Ishikawa (cell line): ENCODE data around the gene DNAH8.

Experiments
- CEBPB ChIP-seq: IDR thresholded peaks from 2 replicates; pipeline ENCODE4 v1.6.1; 2012
- CREB1 ChIP-seq: IDR thresholded peaks from 2 replicates; pipeline ENCODE4 v1.6.1; 2012; ENCODE audit warnings: low read depth
- EGR1 ChIP-seq: IDR thresholded peaks from 2 replicates; pipeline ENCODE4 v1.6.1; 2012
- EP300 ChIP-seq: IDR thresholded peaks from 2 replicates; pipeline ENCODE4 v1.6.1; 2012; ENCODE audit warnings: borderline replicate concordance
- MAX ChIP-seq: IDR thresholded peaks from 2 replicates; pipeline ENCODE4 v1.6.1; 2012
- RAD21 ChIP-seq: IDR thresholded peaks from 2 replicates; pipeline ENCODE4 v1.6.1; 2012; ENCODE audit warnings: low read depth
- TAF1 ChIP-seq: IDR thresholded peaks from 2 replicates; pipeline ENCODE4 v1.6.1; 2012; ENCODE audit warnings: low read depth, mild to moderate bottlenecking
- TEAD4 ChIP-seq: IDR thresholded peaks from 2 replicates; pipeline ENCODE4 v1.6.1; 2012
- YY1 ChIP-seq: IDR thresholded peaks from 2 replicates; pipeline ENCODE4 v1.6.1; 2012; ENCODE audit warnings: low read depth
- ZBTB7A ChIP-seq: IDR thresholded peaks from 2 replicates; pipeline ENCODE4 v1.6.1; 2012; ENCODE audit warnings: low read depth

GRCh38 chr6:38833320-38833719, 118.2 kb downstream of the DNAH8 start:
- TF ChIP-seq CEBPB (no peak), RAD21 (no peak), TAF1 (no peak), EP300 (no peak), ZBTB7A (no peak), MAX (no peak), EGR1 (no peak), TEAD4 (no peak), CREB1 (no peak), YY1 (no peak)
